ENCODE data around the gene IQGAP2.

DNA sequence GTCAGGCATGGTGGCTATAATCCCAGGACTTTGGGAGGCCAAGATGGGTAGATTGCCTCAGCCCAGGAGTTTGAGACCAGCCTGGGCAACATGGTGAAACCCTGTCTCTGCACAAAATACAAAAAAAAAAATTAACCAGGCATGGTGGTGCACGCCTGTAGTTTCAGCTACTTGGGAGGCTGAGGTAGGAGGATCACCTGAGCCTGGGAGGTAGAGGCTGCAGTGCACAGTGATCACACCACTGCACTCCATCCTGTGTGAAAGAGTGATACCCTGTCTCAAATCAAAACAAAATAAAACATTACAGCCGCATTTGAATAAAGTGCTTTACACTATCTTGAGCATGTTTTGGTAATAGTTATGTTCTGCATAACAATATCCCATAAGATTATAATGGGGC lies 74.0 kb downstream of the IQGAP2 start:
- TF ChIP-seq POLR2A (IDR thresholded peaks at IDR 0.05) (no peak), EP300 (IDR thresholded peaks at IDR 0.05; ENCODE audit: low read depth) (no peak)
- TF ChIP-seq, protein P1, sequence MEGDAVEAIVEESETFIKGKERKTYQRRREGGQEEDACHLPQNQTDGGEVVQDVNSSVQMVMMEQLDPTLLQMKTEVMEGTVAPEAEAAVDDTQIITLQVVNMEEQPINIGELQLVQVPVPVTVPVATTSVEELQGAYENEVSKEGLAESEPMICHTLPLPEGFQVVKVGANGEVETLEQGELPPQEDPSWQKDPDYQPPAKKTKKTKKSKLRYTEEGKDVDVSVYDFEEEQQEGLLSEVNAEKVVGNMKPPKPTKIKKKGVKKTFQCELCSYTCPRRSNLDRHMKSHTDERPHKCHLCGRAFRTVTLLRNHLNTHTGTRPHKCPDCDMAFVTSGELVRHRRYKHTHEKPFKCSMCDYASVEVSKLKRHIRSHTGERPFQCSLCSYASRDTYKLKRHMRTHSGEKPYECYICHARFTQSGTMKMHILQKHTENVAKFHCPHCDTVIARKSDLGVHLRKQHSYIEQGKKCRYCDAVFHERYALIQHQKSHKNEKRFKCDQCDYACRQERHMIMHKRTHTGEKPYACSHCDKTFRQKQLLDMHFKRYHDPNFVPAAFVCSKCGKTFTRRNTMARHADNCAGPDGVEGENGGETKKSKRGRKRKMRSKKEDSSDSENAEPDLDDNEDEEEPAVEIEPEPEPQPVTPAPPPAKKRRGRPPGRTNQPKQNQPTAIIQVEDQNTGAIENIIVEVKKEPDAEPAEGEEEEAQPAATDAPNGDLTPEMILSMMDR (IDR thresholded peaks at IDR 0.05): no peak

Data from transverse colon (tissue), 3 donors.